GM19240 (cell line): ENCODE results near the gene MCRIP2.

ENCODE experiments used
- DNase-seq: peaks from one replicate; pipeline ENCODE4 v3.0.0; 2011; ENCODE audit warnings: low spot score; ENCODE audit not compliant: insufficient read length

MCRIP2 gene

GRCh38 chr16:695355-696089, 53.9 kb downstream of the MCRIP2 start:
- DNase-seq = no peak
